Measurements from ENCODE around the gene RTKN. TPM values are rescaled to one million over a fixed set of nuclear protein-coding genes. Genes with fewer than 3 reads are reported as not detected.

RTKN gene
- total RNA-seq, 1 donor from 2014 or later = 60.8 TPM

DNA sequence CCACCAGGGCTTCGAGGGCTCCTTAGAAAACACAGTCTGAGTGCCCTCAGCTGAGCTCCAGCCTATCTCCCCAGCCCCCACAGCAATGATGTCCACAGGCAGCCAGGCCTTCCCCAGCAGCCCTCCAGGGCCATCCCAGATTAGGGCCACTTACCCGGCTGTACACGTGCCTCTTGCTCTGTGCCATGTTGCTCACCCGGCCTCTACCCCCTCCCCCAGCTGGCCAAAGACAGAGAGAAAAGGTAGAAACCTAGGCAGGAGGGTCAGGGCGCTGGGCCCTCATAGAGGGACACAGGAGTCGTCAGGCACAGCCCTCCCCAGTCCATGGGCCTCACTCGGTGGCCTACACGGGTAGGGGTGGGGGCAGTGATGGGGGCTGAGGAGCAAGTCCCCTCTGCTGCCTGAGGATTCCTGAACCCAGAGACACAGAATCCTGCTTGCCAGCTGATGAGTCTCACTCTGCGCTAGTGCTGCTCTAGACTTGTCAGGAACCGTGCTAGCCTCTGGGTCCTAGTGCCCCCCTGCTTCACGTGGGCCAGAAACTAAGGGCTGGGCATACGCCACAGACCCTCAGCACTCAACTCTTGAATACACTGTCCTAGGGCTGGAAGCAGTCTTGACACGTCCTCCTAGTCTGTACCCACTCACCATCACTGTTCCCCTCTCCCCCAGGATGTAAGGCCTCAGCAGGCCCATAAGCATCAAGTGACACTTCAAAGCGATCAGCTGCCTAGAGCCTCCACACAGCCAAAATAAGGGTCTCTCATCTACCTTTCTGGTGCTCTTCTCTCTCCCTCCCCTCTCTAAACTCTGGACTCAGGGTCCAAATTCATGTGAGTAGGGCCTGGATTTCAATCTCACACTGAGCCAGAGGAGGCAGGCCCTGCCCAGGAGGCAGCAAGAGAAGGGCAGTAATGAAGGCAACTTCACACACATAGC is 61.6 kb downstream of the RTKN start, which contains the start of gene DCTN1:
Gene DCTN1 (minus strand): TSS at position 461 of the 939 bp plus-strand sequence. CDS start 274 bp downstream, at position 187.
- DNase-seq (ENCODE audit: low read depth) = peak; percentile 41

DNA sequence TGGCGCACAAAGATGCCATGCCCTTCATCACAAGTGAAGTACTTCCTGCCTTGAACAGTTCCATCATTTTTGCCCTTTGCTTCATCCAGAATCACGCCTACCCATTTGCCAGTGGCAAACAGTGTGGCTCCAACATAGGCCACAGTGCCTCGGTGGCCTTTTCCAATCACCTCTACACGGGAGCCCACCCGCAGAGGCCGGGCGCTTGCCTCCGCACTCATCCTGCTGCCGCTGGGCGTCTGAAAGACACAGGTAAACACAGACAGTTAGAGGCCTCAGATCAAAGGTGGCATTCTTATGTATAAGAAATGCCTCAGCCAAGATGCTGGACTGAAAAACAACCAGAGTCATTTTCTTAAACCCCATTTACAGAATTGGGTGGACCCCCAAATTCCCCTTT is 63.7 kb downstream of the RTKN start:
- no peak for DNase-seq (ENCODE audit: low read depth)

DNA sequence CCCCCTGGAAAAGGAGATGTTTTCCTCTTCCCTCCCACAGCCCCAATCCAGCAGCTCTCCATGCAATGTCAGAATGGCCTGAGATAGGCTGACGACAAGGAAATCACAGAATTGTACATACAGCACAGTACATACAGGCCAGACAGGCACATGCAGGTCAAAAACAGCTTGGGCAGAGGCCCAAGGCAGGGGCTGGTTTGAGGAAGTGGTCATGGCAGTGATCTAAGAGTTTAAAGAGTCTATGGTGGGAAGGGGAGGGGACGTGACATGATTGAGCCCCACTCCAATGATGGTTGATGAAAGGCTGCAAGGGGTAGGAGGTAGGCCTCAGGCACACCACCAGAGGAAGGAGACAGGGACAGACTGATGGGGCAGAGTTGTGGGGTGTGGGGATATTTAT is 65.9 kb downstream of the RTKN start:
- no peak for DNase-seq (ENCODE audit: low read depth)

Other genes starting within 250 kb of the RTKN start
- gene MTHFD2, start 243.3 kb downstream of the RTKN start, total RNA-seq = 66.7 and 119 TPM in 2 replicates
- gene SLC4A5, start 98.5 kb downstream of the RTKN start, total RNA-seq = 0.89 and 1.2 TPM in 2 replicates
- gene DCTN1, start 61.6 kb downstream of the RTKN start, total RNA-seq = 87.2 and 196 TPM in 2 replicates
- 1.4 and 3.9 TPM in 2 replicates for gene C2orf81, start 20.3 kb downstream of the RTKN start, total RNA-seq
- 39.5 and 56.6 TPM in 2 replicates for gene WDR54, start 20.2 kb downstream of the RTKN start, total RNA-seq
- gene INO80B, start 13.2 kb upstream of the RTKN start, total RNA-seq = 8.7 and 27.2 TPM in 2 replicates
- gene WBP1, start 16.5 kb upstream of the RTKN start, total RNA-seq = 40.8 and 57.3 TPM in 2 replicates
- 56.3 and 67.7 TPM in 2 replicates for gene MOGS, start 23.4 kb upstream of the RTKN start, total RNA-seq
- gene MRPL53, start 30.7 kb upstream of the RTKN start, total RNA-seq = 15.2 and 24.0 TPM in 2 replicates
- 9.7 and 12.8 TPM in 2 replicates for gene CCDC142, start 41.1 kb upstream of the RTKN start, total RNA-seq
- 16.0 and 18.8 TPM in 2 replicates for gene TTC31, start 41.1 kb upstream of the RTKN start, total RNA-seq
- gene LBX2, start 57.7 kb upstream of the RTKN start, total RNA-seq = 0.99 and 1.0 TPM in 2 replicates
- gene PCGF1, start 65.8 kb upstream of the RTKN start, total RNA-seq = 19.1 and 20.7 TPM in 2 replicates
- gene TLX2, start 72.5 kb upstream of the RTKN start, total RNA-seq = 0.05 TPM in 1 of 2 replicates, not detected in the other
- gene DQX1, start 84.3 kb upstream of the RTKN start, total RNA-seq = 0.05 TPM in 1 of 2 replicates, not detected in the other
- gene AUP1, start 87.8 kb upstream of the RTKN start, total RNA-seq = 54.7 and 83.7 TPM in 2 replicates
- 20.0 and 50.7 TPM in 2 replicates for gene HTRA2, start 88.0 kb upstream of the RTKN start, total RNA-seq
- 1.0 and 1.1 TPM in 2 replicates for gene LOXL3, start 112.0 kb upstream of the RTKN start, total RNA-seq
- 13.0 and 19.8 TPM in 2 replicates for gene DOK1, start 112.8 kb upstream of the RTKN start, total RNA-seq
- 0.17 and 0.85 TPM in 2 replicates for gene M1AP, start 206.4 kb upstream of the RTKN start, total RNA-seq
- 7.5 and 10.6 TPM in 2 replicates for gene SEMA4F, start 212.3 kb upstream of the RTKN start, total RNA-seq

Data from renal cortical epithelial cell (primary cell).